GM19324 (cell line): ENCODE data around the gene FFAR1.

Experiments
- ATAC-seq: cut with Tn5 transposase; IDR thresholded peaks from one replicate; pipeline ENCODE4 v1.9.1; 2021; ENCODE audit warnings: mild to moderate bottlenecking, moderate library complexity; ENCODE audit not compliant: unreplicated experiment, low FRiP score

The FFAR1 gene

GRCh38 chr19:35314858-35315470 lies 32.7 kb upstream of the FFAR1 start:
- ATAC-seq, result no peak

- ATAC-seq, result no peak
Measured at GRCh38 chr19:35315883-35316282, 31.8 kb upstream of the FFAR1 start.

GRCh38 chr19:35316560-35316959 lies 31.1 kb upstream of the FFAR1 start:
- no peak for ATAC-seq

GRCh38 chr19:35317464-35318043 lies 30.1 kb upstream of the FFAR1 start:
- no peak for ATAC-seq

- no peak for ATAC-seq
Measured at GRCh38 chr19:35318679-35319448, 28.8 kb upstream of the FFAR1 start.

GRCh38 chr19:35320065-35320713 lies 27.5 kb upstream of the FFAR1 start:
- no peak for ATAC-seq

- ATAC-seq, result no peak
Measured at GRCh38 chr19:35321291-35321690, 26.4 kb upstream of the FFAR1 start.

GRCh38 chr19:35322014-35322413 lies 25.7 kb upstream of the FFAR1 start:
- ATAC-seq, result no peak

- no peak for ATAC-seq
Measured at GRCh38 chr19:35327642-35328041, 20.1 kb upstream of the FFAR1 start.

GRCh38 chr19:35328851-35329285 lies 18.8 kb upstream of the FFAR1 start, which contains the start of gene CD22:
Gene CD22, plus strand, starts transcription at chr19:35329187. Its CDS starts 2,854 bp downstream, at chr19:35332041.
- no peak for ATAC-seq

GRCh38 chr19:35329323-35329722 lies 18.4 kb upstream of the FFAR1 start:
- no peak for ATAC-seq

GRCh38 chr19:35330475-35330874 lies 17.2 kb upstream of the FFAR1 start:
- ATAC-seq, result peak; percentile 70

- no peak for ATAC-seq
Measured at GRCh38 chr19:35331551-35332214, 16.0 kb upstream of the FFAR1 start.

GRCh38 chr19:35332817-35333216 lies 14.9 kb upstream of the FFAR1 start:
- no peak for ATAC-seq

GRCh38 chr19:35334144-35334753 lies 13.5 kb upstream of the FFAR1 start:
- ATAC-seq, result no peak

- ATAC-seq, result no peak
Measured at GRCh38 chr19:35336166-35336955, 11.3 kb upstream of the FFAR1 start.

GRCh38 chr19:35337097-35337983 lies 10.4 kb upstream of the FFAR1 start:
- ATAC-seq, result no peak

- no peak for ATAC-seq
Measured at GRCh38 chr19:35337984-35338296, 9.8 kb upstream of the FFAR1 start.

GRCh38 chr19:35340431-35340830 lies 7.3 kb upstream of the FFAR1 start:
- ATAC-seq, result no peak
